WERI-Rb-1 (cell line): Measurements from ENCODE around the gene HNRNPK.

Source experiments
- DNase-seq: peaks from one replicate; pipeline ENCODE4 v3.0.0-alpha.2; 2020
- H3K27ac ChIP-seq: fragments of 250-450 bp; sonication (Bioruptor Pico); 2 replicates; pipeline ENCODE4 v1.5.1; 2020; ENCODE audit warnings: mild to moderate bottlenecking, moderate library complexity
- H3K27me3 ChIP-seq: fragments of 250-450 bp; sonication (Bioruptor Pico); 2 replicates; pipeline ENCODE4 v1.5.1; 2021; ENCODE audit warnings: mild to moderate bottlenecking, low read depth, moderate library complexity; ENCODE audit not compliant: insufficient read depth, severe bottlenecking
- H3K36me3 ChIP-seq: fragments of 250-450 bp; sonication (Bioruptor Pico); 2 replicates; pipeline ENCODE4 v1.5.1; 2020; ENCODE audit warnings: mild to moderate bottlenecking, moderate library complexity
- H3K4me3 ChIP-seq: 2 replicates; pipeline ENCODE4 v1.5.1; 2011; ENCODE audit warnings: low read depth, mild to moderate bottlenecking, control low read depth, low read length
- H3K9me3 ChIP-seq: fragments of 250-450 bp; sonication (Bioruptor Pico); 2 replicates; pipeline ENCODE4 v1.5.1; 2021; ENCODE audit warnings: mild to moderate bottlenecking, moderate library complexity; ENCODE audit not compliant: severe bottlenecking
- TF ChIP-seq, protein P1 (sequence below): IDR thresholded peaks from 2 replicates; pipeline ENCODE4 v1.5.1; 2011; ENCODE audit warnings: low read depth, mild to moderate bottlenecking, control low read depth, inconsistent platforms, low read length

Gene HNRNPK

GRCh38 chr9:83981126-83981871, 1.3 kb upstream of the HNRNPK start:
- TF ChIP-seq, protein P1, sequence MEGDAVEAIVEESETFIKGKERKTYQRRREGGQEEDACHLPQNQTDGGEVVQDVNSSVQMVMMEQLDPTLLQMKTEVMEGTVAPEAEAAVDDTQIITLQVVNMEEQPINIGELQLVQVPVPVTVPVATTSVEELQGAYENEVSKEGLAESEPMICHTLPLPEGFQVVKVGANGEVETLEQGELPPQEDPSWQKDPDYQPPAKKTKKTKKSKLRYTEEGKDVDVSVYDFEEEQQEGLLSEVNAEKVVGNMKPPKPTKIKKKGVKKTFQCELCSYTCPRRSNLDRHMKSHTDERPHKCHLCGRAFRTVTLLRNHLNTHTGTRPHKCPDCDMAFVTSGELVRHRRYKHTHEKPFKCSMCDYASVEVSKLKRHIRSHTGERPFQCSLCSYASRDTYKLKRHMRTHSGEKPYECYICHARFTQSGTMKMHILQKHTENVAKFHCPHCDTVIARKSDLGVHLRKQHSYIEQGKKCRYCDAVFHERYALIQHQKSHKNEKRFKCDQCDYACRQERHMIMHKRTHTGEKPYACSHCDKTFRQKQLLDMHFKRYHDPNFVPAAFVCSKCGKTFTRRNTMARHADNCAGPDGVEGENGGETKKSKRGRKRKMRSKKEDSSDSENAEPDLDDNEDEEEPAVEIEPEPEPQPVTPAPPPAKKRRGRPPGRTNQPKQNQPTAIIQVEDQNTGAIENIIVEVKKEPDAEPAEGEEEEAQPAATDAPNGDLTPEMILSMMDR = no peak
- H3K4me3 ChIP-seq = peak overlapping the region; percentile 100
- peaks cover 49% of the 10 kb centered on the region for H3K36me3 ChIP-seq
- H3K27ac ChIP-seq = peak overlapping the region; percentile 99
- H3K9me3 ChIP-seq = no peaks in the 10 kb centered on the region
- no peaks in the 10 kb centered on the region for H3K27me3 ChIP-seq
- DNase-seq = peak; percentile 26

GRCh38 chr9:83980395-83981125, 545 bp upstream of the HNRNPK start, which contains the start of gene RMI1:
RMI1 (plus strand) TSS chr9:83980805; CDS start chr9:84000987, 20,182 bp downstream.
- H3K4me3 ChIP-seq = peak within 1 kb of the TSS; percentile 100
- TF ChIP-seq, protein P1 = no peak
- no peaks in the 10 kb centered on the region for H3K9me3 ChIP-seq
- H3K36me3 ChIP-seq = peaks cover 56% of the 10 kb centered on the region
- peak within 1 kb of the TSS; percentile 99 for H3K27ac ChIP-seq
- no peaks in the 10 kb centered on the region for H3K27me3 ChIP-seq
- DNase-seq = peak; percentile 99

DNA sequence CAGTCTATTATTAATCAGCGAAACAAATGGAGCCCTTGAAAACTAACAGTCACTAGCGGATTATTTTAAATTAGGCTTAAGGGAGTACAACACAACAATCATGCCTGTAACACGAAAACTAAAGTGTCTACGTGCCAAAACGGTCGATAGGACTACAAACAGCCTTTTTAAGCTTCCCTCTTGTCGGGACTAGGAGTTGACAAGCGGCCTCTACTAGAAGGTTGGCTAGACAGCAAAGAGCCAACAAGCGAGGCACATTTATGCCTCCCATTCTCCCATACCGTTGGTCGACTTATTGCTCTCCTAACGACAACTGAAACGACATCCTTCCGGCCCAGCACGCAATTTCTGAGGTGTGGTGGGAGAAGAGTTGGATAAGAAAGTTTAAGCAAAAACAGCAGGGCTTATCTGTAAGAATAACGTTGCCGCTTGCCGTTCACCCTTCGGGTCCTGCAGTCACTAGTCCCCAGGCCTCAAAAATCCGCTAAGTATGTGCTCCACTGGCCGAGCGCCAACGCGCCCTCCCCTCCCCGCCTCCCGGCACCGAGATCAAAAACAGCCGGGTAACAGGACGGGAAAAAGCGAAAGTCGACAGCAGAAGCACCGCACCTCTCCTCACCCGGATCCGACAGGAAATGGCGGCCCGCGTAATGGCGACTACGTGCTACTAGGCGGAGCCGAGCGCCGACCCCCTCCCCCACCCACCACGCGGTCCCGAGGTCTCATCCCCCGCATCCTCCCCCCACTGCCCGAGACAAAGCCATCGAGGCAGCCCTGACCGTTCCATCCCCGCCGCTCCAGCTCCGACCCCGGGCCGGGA, 813 bp downstream of the HNRNPK start:
- peak overlapping the region; percentile 99 for H3K27ac ChIP-seq
- DNase-seq = peak; percentile 89
- TF ChIP-seq, protein P1 = no peak
- peaks cover 67% of the 10 kb centered on the region for H3K36me3 ChIP-seq
- no peaks in the 10 kb centered on the region for H3K27me3 ChIP-seq
- peak overlapping the region; percentile 100 for H3K4me3 ChIP-seq
- no peaks in the 10 kb centered on the region for H3K9me3 ChIP-seq

GRCh38 chr9:83977196-83977595, 2.8 kb downstream of the HNRNPK start:
- TF ChIP-seq, protein P1 = no peak
- H3K27me3 ChIP-seq = no peaks in the 10 kb centered on the region
- no peak for DNase-seq
- peaks cover 87% of the 10 kb centered on the region for H3K36me3 ChIP-seq
- no peak overlapping the region for H3K27ac ChIP-seq
- H3K9me3 ChIP-seq = no peaks in the 10 kb centered on the region
- peak overlapping the region; percentile 100; the same call in 1 of the 2 replicates for H3K4me3 ChIP-seq

- no peaks in the 10 kb centered on the region for H3K27me3 ChIP-seq
- H3K27ac ChIP-seq = no peak overlapping the region
- no peak overlapping the region for H3K4me3 ChIP-seq
- TF ChIP-seq, protein P1 = no peak
- no peaks in the 10 kb centered on the region for H3K9me3 ChIP-seq
- H3K36me3 ChIP-seq = peaks cover 94% of the 10 kb centered on the region
- DNase-seq = no peak
Observed at GRCh38 chr9:83976372-83976771, 3.6 kb downstream of the HNRNPK start.
